Astrocyte of the hippocampus (primary cell): ENCODE results near the gene CORO7.
A peak's percentile ranks its signal among the peaks of the same experiment; 100 is the strongest.

ENCODE experiments used
- DNase-seq: peaks from one replicate; pipeline ENCODE4 v3.0.0; 2011; ENCODE audit warnings: low read depth, low spot score

CORO7 gene

DNA sequence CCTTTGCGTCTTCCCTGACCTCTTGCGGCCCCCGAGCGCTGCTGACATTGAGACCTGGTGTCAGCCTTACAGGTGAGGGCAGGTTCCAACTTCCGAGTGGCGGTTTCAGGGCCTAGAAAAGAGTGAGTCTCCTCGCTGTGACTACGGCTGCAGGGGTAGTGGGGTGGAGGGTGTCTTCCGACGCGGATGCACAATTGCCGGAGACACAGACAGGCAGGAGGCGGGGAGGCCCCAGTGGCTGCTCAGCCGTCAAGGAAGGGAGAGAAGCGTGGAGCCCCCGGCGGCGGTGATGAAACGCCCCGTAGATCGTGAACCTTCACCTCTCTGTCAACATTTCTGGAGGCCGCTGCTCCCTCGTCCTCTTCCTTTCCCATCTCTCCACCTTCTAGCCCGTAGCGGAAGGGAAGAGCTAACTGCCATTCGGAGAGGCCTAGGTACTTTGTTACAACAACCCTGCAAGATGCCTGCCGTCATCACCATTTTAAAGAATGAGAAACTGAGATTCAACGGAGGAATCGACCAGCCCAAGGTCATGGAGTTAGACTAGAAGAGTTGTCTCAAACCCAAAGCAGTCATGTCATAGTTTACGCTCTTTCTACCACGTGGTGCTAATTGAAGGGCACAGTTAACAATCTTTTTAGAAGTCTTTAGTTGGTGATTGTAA is 9.8 kb upstream of the CORO7 start:
- DNase-seq: no peak

DNA sequence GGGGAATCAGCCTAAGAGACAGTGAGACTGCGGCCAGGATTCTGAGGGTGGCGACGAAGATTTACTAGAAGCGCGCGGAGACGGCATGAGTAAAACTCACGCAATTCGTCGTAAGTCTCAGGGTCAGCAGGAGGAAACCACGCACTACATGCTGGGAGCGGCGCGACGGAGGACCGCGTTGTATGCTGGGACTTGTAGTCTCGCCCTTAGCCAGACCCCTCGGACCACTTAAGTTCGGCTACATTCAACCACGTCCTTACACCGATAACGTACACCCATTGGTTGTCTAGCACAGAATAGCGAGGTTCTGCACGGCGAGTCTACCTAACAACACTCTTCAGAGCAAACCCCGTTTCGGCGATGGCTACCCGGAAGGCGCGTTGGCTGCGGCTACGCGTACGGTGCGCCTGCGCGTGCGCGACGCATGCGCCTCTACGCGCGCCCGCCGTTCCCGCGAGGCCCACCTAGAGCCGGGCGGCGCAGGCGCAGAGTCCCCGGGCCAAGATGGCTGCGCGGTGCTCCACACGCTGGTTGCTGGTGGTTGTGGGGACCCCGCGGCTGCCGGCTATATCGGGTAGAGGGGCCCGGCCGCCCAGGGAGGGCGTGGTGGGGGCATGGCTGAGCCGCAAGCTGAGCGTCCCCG is 9.1 kb upstream of the CORO7 start, which contains the start of gene DNAJA3:
Gene DNAJA3, plus strand, starts transcription at position 491 of the 643 bp plus-strand sequence. Its CDS starts 14 bp downstream, at position 505.
- peak; percentile 97 for DNase-seq

DNA sequence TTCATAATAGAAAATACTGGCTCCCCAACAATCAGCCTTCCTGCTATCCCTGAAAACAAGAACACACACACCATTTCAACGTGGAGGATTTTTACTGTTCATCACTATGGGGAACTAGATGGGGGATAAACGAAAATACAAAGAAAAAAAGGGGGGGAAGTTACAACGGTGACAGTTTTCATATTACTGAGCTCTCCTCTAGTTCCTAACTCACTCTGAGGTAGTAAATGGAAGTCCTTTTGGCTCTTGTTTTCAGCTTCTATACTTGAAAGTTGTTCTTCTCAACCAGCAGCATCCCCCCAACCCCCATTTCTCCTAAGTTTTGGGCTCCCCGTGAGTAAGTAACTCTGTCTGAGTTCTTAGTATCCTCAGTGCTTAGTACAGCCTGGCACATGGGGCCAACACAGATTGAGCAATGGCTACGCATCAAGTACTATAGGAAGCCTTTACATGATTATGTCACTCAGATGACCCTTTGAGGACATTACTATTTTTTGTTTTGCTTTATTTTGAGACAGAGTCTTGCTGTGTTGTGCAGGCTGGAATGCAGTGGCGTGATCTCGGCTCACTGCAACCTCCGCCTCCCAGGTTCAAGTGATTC is 4.2 kb upstream of the CORO7 start:
- DNase-seq: no peak

DNA sequence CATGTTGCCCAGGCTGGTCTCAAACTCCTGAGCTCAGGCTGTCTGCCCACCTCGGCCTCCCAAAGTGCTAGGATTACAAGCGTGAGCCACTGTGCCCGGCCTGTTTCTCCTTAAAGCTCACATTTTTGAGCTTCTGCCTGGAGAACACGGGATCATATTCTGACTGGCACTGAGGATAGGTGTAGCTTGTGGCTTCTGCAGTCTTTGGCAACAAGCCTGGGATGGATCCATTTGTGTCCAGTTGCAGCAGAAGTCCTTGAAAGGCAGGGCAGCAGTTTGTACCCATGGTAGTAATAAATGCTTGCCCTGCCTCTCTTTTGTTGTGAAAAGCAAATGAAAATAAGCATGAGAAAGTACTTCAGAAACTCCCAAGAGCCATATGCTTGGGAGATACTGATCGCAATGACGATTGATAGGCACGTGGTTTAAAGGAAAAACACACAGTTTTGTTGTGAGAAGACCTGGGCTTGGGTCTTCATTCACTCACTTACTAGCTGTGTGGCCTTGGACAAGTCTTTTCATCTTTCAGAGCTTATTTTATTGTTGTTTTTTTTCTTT is 3.1 kb upstream of the CORO7 start:
- no peak for DNase-seq

DNA sequence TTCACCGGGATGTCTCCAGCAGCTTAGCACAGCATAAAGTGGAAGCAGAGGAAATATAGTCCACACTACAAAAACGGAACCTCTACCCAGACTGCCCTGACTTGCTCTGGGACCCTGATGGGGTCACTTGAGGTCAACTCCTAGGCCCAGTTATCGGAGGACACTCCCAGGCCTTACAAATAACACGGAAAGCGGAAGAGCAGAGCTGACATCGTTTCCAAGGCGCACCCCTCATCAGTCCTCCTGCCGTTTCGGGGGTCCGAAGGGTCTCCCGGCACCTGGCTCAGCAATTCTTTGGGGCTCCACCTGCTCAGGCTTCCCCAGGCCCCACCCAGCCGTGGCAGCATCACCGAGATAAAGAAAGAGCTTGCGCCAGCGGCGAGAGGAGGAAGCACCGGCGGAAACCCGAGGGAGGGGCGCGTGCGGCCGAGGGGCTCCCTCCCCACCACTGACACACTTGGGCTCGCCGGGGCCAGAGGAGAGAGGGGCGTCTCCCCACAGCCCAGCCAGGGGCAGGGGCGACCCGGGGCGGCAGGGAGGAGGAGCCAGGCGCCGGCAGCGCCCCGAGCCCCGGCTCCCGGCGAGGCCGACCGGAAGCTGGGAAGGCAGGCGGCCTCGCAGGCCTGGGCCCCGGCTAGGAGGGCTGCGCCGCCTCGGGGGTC is 727 bp downstream of the CORO7 start:
- peak; percentile 54 for DNase-seq

DNA sequence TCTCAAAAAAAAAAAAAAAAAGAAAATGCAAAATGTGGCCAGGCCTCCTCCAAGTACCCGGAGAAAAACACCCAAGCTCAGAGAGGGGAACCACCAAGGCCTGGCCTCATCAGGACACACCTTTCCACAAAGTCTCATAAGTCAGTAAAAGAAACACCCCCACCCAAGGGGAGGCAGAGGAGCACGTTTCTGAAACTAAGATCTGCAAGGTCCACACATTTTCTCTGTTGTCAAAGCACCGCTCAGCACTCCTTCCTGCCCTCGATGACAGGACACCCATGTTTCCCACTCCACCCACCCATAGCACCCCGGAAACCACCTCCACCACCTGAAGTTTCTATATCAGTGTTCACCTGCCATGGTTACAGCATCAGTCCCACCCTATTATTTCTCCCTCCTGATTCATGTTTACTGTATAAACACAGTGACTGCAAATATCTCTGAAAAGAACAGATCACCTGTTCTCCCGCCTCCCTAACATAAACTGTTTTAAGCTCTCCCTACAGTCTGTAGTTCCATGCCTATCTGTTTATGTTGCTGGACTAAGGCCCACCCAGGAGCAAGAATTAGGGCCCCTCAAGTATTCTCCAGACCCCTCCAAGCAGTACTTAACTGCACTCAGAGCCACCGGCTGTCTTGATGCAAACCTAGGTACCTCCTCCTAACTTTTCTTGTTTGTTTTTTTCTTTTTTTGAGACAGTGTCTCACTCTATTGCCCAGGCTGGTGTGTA is 2.0 kb downstream of the CORO7 start:
- DNase-seq: no peak

DNA sequence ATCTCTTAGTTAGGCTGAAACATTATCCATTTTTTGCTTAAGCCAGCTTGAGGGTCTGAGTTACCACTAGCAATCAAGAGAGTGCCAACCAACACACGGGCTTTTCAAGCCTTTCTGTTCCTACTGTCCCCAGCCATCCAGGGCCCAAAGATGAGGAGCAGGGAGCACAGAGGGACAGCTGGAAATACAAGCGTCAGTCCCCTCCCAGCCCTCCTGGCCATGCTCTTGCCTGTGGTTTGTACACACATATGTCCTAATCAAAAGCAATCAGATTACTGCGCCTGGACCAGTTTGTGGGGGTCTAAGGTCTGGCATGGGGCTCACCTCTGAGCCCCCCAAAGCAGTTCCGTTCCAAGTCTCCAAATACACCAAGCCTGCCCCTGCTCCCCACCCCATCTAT is 3.5 kb downstream of the CORO7 start:
- no peak for DNase-seq

DNA sequence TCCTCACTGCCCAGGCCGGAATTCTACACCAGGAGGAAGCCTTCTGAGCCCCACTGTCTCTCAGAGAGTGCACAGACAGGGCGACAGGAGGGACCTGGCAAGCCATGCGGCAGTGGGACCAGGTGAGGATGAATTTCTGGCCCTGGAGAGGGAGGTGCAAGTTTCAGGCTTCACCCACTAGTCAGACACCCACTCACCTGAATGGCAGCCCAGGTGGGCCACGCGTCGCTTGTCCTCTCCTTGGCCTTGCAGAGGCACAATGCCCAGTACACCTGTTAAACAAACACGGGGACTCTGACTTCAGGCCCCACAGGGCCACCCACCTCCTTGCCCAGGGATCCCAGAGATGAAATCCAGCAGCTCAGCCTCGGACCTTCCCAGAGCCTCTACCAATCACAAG is 4.2 kb downstream of the CORO7 start:
- DNase-seq: no peak

DNA sequence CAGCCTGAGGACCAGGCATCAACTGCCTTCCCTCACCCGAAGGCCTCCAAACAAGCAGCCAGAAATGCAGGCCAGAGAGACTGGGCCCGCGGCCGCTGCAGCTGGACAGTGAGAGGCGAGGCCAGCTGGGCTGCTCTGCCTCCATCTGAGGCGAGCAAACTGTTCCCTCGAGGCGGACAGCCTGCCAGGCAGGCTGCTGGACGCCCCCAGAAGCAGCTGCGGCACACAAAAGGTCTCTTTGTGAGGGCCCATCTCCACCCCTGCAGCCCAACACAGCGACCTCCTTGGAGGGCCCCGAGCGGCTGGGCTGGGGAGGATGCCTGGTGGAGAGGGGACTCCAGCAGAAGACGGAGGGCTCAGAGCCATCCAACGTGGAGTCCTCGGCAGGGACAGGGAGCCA is 4.7 kb downstream of the CORO7 start:
- no peak for DNase-seq

DNA sequence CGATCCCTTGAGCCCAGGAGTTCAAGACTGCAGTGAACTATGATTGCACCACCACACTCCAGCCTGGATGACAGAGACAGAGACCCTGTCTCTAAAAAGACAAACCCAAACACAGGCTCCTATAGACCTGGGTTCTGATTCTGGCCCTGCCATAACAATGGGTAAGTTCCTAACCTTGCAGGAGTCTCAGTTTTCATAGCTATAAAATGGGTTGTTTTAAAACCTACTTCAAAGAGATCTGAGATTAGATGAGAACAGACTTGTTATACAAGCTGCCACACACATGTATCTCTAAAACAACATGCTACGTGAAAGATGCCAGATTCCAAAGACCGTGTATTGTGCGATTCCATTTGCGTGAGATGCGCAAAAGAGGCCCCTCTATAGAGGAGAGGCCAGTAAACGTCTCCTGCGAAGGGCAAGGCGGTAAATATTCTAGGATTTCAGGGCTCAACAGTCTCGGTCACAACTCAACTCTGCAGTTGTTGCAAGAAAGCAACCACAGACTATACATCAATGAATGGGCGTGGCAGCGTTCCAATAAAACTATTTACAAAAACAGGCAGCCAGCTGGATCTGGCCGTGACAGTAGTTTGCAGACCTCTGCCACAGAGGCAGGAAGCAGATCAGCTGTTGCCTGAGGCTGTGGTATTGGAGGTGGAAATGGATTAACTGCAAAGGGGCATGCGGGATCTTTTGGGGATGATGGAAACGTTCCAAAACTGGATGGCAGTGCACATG is 5.9 kb downstream of the CORO7 start:
- peak; percentile 91 for DNase-seq

DNA sequence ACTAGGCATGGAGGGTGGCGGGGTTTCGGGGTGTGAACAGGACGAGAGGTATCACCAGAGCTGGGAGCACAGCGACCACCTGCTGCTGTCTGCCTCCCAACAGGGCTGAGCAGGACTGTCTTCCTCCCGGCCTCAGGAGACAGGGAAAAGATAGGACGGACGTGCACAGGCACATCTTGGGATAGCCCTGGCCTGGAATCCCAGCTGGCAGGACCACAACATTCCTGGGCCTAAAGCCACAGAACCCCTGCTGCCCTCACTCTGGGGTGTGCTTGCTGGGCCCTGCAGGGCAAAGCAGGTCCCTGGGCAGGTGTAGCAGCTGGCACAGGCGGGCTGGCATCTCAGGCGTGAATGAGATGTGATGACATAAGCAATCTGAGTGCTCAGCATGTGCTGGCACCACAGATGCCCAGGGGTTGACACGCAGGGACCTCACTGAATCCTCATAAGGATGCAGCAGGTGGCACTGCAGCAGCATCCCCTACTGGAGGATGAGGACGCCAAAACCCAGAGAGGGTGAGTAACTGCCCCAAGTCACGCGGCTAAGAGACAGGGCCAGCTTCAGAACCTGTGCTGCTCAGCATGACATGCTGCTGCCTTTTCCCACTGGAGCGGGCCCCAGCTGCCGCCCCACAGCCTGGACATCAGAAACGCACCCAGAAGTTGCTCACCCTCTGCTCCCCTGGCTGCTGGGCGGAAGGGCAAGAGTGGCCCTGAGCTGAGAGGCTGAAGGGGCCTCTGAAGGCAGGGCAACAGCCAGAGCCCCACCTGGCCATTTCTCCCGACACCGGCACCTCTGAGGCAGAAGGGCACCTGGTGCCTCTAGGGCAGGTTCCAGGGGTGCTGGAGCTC is 7.1 kb downstream of the CORO7 start:
- no peak for DNase-seq

DNA sequence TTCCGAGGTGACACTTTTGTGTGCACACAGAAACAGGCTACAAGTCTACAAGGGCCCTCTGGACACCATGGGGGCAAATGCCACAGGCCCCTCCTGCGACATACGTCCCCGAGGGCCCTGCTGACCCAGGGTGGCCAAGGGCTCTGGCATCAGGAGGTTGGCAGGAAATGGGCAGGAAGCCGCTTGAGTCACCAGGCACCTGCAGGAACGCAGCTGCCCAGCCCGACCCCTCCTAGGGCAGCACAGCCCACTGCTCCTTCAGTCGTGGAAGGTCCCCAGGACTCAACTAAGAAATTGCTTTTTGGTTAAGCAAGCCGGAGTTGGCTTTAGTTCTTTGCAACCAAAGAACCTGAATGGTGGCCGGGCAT is 8.1 kb downstream of the CORO7 start:
- DNase-seq: no peak

DNA sequence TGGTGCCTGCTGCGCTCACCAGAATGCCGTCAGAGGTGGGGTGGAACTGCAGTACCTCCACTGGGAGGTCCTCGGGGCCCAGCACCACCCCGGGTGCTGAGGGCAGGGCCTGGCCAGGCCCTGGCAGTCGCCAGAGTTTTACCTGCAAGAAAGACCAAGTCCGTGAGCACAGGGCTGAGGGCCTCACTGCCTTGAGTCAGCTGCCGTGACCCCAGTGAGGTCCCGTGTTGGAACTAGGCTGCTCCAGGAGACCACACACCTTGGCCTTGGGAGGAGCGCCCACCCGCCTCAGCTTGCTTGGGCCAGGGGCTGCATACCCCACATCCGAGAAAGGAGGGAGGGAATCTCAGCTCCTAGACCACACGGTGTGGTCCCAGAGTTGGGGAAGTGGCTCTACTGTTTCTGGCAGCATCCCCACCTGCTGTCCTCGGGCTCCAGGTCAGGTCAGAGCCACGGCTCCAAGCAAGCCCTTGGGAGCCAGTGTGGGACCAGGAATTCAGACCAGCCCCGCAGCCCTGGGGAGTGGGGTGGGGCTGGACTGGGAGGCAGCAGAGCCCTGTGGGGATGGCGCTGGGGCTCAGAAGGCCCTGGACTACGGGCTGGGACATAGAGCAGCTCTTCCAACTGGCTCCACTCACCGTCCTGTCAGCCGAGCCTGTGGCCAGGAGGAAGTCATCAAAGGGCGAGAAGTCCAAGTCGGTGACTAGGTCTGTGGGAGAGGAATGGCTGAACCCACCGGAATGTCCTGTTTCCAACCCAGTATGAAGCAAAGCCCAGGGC is 8.7 kb downstream of the CORO7 start:
- DNase-seq: no peak

DNA sequence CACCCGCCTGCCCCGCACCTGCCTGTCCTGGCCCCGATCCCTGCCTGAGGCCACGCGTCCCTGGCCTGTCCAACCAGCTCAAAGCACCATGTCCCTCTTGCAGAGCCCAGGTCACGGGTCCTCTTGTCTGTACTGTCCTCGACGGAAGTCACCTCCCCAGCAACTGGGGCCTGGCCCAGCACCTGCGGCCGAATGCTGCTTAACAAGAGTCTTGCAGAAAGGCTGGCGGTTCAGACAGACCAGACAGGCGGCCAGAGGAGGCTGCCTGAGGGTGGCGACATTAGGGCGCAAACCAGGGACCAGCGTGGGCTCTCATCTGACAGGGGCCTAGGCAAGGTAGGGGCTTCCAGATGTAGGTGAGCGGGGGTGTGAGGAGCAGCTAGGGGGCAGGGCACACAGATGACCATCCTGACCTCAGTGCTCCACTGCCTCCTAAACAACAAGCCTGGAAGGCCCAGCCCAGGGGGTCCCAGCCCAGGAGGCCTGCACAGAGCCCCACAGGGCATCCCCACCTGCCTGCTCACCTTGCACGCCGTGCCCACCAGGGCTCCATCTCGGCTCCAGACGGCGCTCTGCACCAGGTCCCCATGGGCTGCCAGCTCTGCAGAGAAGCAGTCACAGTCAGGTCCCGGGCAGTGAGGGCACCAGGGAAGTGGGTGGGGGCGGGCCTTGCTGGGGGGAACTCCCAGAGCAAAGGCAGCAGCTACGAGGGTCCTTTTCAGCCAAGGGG is 11.3 kb downstream of the CORO7 start:
- no peak for DNase-seq

DNA sequence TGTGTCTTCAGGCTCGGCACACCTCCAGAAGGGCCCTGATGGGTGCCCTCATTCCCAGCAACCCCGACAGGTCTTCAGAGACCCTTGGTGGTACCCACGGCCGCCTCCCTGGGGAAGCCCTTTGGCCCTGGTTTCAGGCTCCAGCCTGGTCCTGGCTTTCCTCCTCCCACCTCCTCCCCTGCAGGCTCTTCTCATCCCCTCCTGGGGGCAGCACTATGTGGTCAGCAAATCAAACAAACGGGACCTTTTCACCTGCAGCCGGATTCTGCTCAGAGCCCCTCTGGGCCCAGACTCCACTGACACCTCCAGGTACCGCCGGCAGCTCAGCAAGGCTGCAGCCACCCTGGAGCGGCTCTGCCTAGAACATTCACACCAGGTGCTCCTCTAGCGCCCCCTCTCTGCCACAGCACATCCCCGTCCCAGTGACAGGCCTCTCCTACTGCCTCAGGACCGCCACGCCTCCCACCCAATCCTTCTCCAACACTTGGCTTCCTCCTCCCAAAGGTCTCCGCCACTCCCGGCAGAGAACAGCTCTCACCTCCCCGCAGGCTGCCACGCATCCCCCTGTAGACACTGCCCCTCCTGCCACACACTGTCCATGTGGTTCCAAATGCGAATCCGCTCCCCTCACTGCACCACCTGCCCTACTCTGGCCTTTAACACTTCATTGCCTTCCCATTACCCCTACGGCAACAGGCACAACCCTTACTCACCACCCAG is 12.0 kb downstream of the CORO7 start:
- DNase-seq: peak; percentile 70

DNA sequence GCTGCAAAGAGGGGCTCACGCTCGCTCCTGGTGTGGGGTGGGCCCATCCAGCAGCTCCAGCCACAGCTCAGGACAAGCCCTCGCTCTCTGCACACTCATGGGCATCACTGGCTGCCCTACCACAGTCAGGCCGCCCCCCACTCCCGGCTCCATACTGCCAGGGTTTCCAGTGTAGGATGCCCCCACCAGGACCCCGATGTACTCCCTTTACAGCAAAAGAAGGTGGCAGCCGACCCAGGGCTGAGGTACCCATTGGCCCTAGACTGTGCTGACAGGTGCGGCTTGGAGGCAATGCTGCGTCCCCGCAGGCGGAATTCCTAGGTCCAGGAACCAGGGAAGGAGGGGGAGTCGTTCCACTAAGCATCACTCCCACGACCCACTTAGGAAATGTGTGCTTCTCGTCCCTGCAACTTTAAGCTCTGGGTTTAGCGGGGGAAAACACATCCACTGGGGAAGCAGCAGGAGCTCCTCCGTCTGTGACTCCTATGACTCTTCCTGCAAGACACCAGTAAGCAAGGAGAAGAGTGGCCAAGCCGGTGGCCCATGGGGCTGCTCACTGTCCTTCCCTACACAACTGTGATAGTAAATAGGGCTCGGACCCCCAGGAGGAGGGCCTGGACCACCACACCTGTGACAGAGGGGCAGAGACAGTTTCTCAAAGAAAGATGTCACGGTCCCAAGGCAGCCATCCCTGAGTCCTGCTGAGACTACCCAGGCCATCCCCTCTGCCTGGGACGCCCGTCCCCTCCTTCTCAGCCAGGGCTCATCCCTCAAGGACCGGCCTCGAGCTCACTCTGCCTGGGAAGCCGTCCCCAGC is 13.1 kb downstream of the CORO7 start:
- DNase-seq: no peak
